ENCODE measurements around the gene STXBP6.
"Not testable (repeated sequence)": the region's sequence is repeated elsewhere in the genome, so short reads cannot be mapped to it uniquely, and the experiment has no call there.

Gene STXBP6

DNA sequence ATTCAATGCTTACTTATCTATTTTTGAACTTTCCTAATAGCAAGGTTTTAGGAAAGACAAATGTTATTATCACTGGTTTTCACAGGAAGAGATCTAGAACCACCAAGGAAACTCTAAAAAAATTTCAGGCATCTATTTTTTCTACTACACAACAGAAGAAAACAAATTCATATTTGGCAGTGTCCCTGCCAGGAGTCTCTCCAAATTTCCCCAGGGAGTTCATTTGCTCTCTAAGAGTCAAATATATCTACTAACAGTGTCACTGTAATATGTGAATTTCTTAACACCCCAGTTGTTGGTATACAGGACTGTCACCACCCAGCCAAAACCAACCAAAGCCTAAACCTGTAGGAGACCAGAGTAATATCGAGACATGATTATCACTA, 83.4 kb downstream of the STXBP6 start:
- H3K27ac ChIP-seq (ENCODE audit: poor library complexity, severe bottlenecking), result no peak overlapping the region
- peaks cover 14% of the 10 kb centered on the region for H3K27me3 ChIP-seq (ENCODE audit: insufficient read depth, poor library complexity, severe bottlenecking)
- TF ChIP-seq, protein P1, sequence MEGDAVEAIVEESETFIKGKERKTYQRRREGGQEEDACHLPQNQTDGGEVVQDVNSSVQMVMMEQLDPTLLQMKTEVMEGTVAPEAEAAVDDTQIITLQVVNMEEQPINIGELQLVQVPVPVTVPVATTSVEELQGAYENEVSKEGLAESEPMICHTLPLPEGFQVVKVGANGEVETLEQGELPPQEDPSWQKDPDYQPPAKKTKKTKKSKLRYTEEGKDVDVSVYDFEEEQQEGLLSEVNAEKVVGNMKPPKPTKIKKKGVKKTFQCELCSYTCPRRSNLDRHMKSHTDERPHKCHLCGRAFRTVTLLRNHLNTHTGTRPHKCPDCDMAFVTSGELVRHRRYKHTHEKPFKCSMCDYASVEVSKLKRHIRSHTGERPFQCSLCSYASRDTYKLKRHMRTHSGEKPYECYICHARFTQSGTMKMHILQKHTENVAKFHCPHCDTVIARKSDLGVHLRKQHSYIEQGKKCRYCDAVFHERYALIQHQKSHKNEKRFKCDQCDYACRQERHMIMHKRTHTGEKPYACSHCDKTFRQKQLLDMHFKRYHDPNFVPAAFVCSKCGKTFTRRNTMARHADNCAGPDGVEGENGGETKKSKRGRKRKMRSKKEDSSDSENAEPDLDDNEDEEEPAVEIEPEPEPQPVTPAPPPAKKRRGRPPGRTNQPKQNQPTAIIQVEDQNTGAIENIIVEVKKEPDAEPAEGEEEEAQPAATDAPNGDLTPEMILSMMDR (IDR thresholded peaks at IDR 0.05; ENCODE audit: poor library complexity, severe bottlenecking), result no peak
- H3K9me3 ChIP-seq (ENCODE audit: severe bottlenecking), result no peaks in the 10 kb centered on the region
- no peaks in the 10 kb centered on the region for H3K4me1 ChIP-seq (ENCODE audit: insufficient read depth, poor library complexity, severe bottlenecking)
- ATAC-seq (ENCODE audit: low read depth) (no peak), DNase-seq (ENCODE audit: low spot score) (no peak)
- H3K36me3 ChIP-seq (ENCODE audit: low read depth), result no peaks in the 10 kb centered on the region
- H3K4me3 ChIP-seq (ENCODE audit: severe bottlenecking), result no peak overlapping the region

DNA sequence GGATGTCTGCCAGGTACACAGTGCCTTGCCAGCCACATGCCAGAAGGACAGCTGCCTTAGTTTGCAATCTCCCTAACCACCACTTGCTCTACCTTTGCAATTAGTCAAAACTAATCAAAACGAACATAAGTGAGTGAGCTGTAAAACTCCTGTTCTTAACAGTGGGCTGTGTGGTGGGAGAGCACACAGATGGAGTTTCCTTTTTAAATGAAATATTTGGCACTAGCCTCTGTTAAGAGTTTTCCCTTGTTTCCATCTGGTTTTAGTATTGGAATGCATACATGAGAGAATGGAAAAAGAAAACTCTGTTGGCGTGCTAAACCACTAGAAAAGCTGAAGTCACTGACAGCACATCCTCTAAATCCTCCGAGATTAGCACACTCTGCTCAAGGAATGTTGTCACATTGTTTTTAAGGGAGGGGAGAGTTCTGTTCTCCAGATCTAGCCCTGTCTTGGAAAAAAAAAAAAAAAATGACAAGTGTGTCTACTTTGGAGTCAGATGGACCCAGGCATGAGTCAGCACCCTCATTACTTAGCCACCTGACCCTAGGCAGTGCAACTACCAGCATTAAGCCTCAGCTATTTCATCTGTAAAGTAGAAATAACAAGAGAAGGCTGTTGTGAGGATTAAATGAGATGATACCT, 83.9 kb downstream of the STXBP6 start:
- no peak for ATAC-seq (ENCODE audit: low read depth)

DNA sequence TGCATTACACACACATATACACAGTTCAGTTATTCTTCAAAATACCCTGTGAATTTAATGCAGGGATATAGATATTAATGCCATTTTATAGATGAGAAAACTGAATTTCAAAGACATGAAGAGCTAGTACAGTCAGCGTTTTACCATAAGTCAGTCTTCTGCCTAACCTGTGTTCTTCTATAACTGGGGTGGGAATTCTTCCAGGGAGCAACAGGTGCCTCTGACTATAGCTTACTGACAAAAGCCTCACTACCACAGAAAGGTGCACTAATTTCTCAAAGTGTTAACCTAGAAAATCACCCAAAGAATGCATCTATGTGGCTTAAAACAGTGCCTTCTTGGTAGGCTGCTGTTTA, 84.4 kb downstream of the STXBP6 start:
- Histone ChIP-seq H3K4me1 (ENCODE audit: insufficient read depth, poor library complexity, severe bottlenecking) (no peaks in the 10 kb centered on the region), H3K4me3 (ENCODE audit: severe bottlenecking) (no peak overlapping the region), H3K36me3 (ENCODE audit: low read depth) (no peaks in the 10 kb centered on the region), H3K27me3 (ENCODE audit: insufficient read depth, poor library complexity, severe bottlenecking) (peaks cover 14% of the 10 kb centered on the region), H3K27ac (ENCODE audit: poor library complexity, severe bottlenecking) (no peak overlapping the region), H3K9me3 (ENCODE audit: severe bottlenecking) (no peaks in the 10 kb centered on the region)
- ATAC-seq (ENCODE audit: low read depth) (no peak), DNase-seq (ENCODE audit: low spot score) (no peak)
- TF ChIP-seq, protein P1 (IDR thresholded peaks at IDR 0.05; ENCODE audit: poor library complexity, severe bottlenecking), result no peak

More for the DNA sequence above, 83.9 kb downstream of the STXBP6 start:
- Histone ChIP-seq H3K9me3 (ENCODE audit: severe bottlenecking) (no peaks in the 10 kb centered on the region), H3K4me3 (ENCODE audit: severe bottlenecking) (no peak overlapping the region), H3K4me1 (ENCODE audit: insufficient read depth, poor library complexity, severe bottlenecking) (no peaks in the 10 kb centered on the region), H3K36me3 (ENCODE audit: low read depth) (no peaks in the 10 kb centered on the region), H3K27ac (ENCODE audit: poor library complexity, severe bottlenecking) (no peak overlapping the region), H3K27me3 (ENCODE audit: insufficient read depth, poor library complexity, severe bottlenecking) (peaks cover 14% of the 10 kb centered on the region)
- TF ChIP-seq, protein P1 (IDR thresholded peaks at IDR 0.05; ENCODE audit: poor library complexity, severe bottlenecking), result no peak
- no peak for DNase-seq (ENCODE audit: low spot score)

DNA sequence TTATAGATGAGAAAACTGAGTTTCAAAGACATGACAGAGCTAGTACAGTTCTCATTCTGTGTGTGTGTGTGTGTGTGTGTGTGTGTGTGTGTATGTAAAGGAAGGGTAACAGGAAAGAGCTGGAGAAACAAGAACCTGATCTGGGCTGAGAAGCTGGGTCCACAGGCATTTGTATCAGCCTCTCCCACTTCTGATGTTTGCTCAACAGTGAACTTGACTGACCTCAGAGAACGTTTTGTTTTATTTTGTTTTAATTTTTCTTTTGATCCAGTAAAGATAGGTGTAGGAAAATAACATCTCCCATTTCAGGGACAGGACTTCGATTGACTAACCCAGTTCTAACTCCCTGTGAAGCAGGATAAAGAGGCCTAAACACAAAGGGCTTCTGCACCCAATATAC, 85.4 kb downstream of the STXBP6 start:
- no peaks in the 10 kb centered on the region for H3K4me1 ChIP-seq (ENCODE audit: insufficient read depth, poor library complexity, severe bottlenecking)
- DNase-seq (ENCODE audit: low spot score) (no peak), ATAC-seq (ENCODE audit: low read depth) (no peak)
- no peaks in the 10 kb centered on the region for H3K36me3 ChIP-seq (ENCODE audit: low read depth)
- no peak overlapping the region for H3K4me3 ChIP-seq (ENCODE audit: severe bottlenecking)
- H3K27me3 ChIP-seq (ENCODE audit: insufficient read depth, poor library complexity, severe bottlenecking), result peaks cover 13% of the 10 kb centered on the region
- H3K27ac ChIP-seq (ENCODE audit: poor library complexity, severe bottlenecking), result no peak overlapping the region
- H3K9me3 ChIP-seq (ENCODE audit: severe bottlenecking), result no peaks in the 10 kb centered on the region
- TF ChIP-seq, protein P1 (IDR thresholded peaks at IDR 0.05; ENCODE audit: poor library complexity, severe bottlenecking), result no peak

DNA sequence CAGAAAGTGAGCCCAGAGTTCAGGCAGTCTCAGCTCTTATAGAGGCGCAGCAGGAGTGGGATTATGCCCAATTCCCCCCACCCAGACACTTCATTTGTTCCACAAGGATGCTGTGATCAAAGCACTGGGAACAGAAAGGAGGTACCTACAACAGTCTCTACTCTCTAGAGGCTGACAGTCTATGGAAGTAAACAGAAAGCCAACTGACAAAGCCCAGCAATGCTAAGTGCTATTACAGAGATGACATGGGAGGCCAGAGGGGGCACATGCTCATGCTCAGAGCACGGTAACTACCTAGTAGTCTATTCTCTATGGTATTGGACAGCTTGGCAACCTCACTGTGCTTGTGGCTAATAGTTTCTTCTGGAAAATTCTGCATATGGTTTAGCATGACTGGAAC, 85.9 kb downstream of the STXBP6 start:
- no peaks in the 10 kb centered on the region for H3K9me3 ChIP-seq (ENCODE audit: severe bottlenecking)
- no peak overlapping the region for H3K27ac ChIP-seq (ENCODE audit: poor library complexity, severe bottlenecking)
- ATAC-seq (ENCODE audit: low read depth) (no peak), DNase-seq (ENCODE audit: low spot score) (no peak)
- H3K27me3 ChIP-seq (ENCODE audit: insufficient read depth, poor library complexity, severe bottlenecking), result peaks cover 8% of the 10 kb centered on the region
- TF ChIP-seq, protein P1 (IDR thresholded peaks at IDR 0.05; ENCODE audit: poor library complexity, severe bottlenecking), result no peak
- no peaks in the 10 kb centered on the region for H3K4me1 ChIP-seq (ENCODE audit: insufficient read depth, poor library complexity, severe bottlenecking)
- no peak overlapping the region for H3K4me3 ChIP-seq (ENCODE audit: severe bottlenecking)
- H3K36me3 ChIP-seq (ENCODE audit: low read depth), result no peaks in the 10 kb centered on the region

DNA sequence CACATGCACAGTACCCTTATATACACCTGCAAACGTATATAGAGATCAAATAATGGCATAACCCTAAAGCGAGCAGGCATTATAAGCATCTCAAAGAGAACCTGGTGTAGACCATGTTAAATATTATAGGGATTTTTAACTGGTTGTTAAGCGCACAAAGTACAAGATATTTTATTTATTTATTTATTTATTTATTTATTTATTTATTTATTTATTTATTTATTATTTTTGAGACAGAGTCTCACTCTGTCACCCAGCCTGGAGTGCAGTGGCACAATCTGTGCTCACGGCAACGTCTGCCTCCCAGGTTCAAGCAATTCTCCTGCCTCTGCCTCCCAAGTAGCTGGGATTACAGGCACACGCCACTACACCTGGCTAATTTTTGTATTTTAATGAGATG, 87.8 kb downstream of the STXBP6 start:
- not testable (repeated sequence) for H3K36me3 ChIP-seq (ENCODE audit: low read depth); H3K4me3 ChIP-seq (ENCODE audit: severe bottlenecking); H3K4me1 ChIP-seq (ENCODE audit: insufficient read depth, poor library complexity, severe bottlenecking); ATAC-seq (ENCODE audit: low read depth); H3K27ac ChIP-seq (ENCODE audit: poor library complexity, severe bottlenecking); H3K9me3 ChIP-seq (ENCODE audit: severe bottlenecking); DNase-seq (ENCODE audit: low spot score); H3K27me3 ChIP-seq (ENCODE audit: insufficient read depth, poor library complexity, severe bottlenecking)
